GM13976 (cell line): Measurements from ENCODE around the gene GPSM1.

Experiments
- DNase-seq: peaks from one replicate; pipeline ENCODE4 v3.0.0; 2012; ENCODE audit warnings: low spot score
- CTCF ChIP-seq: IDR thresholded peaks from 2 replicates; pipeline ENCODE4 v1.5.1; 2012; ENCODE audit warnings: borderline replicate concordance, mild to moderate bottlenecking; ENCODE audit not compliant: insufficient read depth; ENCODE audit errors: extremely low read depth, missing control alignments, control extremely low read depth
- in situ Hi-C: fragments of 300-500 bp; cut with MboI; formaldehyde crosslinking; loops from one replicate; pipeline ENCODE4 v1.12.0; 2022; ENCODE audit warnings: low sequenced_read_pairs, mixed read lengths, inconsistent platforms; ENCODE audit not compliant: unreplicated experiment

The GPSM1 gene

GRCh38 chr9:136362450-136362784, 35.1 kb downstream of the GPSM1 start:
- TF ChIP-seq CTCF = no peak
- in situ Hi-C loops = no loop called here
- no peak for DNase-seq

GRCh38 chr9:136363106-136363948, 36.0 kb downstream of the GPSM1 start, which contains the start of gene DNLZ:
TSS of gene DNLZ (minus strand) at chr9:136363744. CDS start at chr9:136363714, 30 bp downstream.
- in situ Hi-C loops = no loop called here
- DNase-seq = peak; percentile 100
- peak; percentile 98 for TF ChIP-seq CTCF

- in situ Hi-C loops = no loop called here
- no peak for DNase-seq
- no peak for TF ChIP-seq CTCF
Measured at GRCh38 chr9:136363949-136364748, 36.8 kb downstream of the GPSM1 start.

- in situ Hi-C loops = no loop called here
- no peak for DNase-seq
- no peak for TF ChIP-seq CTCF
Measured at GRCh38 chr9:136364942-136365774, 37.8 kb downstream of the GPSM1 start.

GRCh38 chr9:136365775-136366222, 38.5 kb downstream of the GPSM1 start:
- DNase-seq = no peak
- in situ Hi-C loops = no loop called here
- no peak for TF ChIP-seq CTCF

- TF ChIP-seq CTCF = no peak
- in situ Hi-C loops = no loop called here
- no peak for DNase-seq
Measured at GRCh38 chr9:136366826-136367225, 39.5 kb downstream of the GPSM1 start.
